ENCODE measurements around the gene C22orf23. TPM values are rescaled to one million over a fixed set of nuclear protein-coding genes. Genes with fewer than 3 reads are reported as not detected.
A peak's percentile ranks its signal among the peaks of the same experiment; 100 is the strongest.

The C22orf23 gene
- total and polyA plus RNA-seq, 2 of the 13 experiments (the other 11 are each of a cell fraction or from before 2014, with no cell fraction given): 0.21 to 0.24 TPM

DNA sequence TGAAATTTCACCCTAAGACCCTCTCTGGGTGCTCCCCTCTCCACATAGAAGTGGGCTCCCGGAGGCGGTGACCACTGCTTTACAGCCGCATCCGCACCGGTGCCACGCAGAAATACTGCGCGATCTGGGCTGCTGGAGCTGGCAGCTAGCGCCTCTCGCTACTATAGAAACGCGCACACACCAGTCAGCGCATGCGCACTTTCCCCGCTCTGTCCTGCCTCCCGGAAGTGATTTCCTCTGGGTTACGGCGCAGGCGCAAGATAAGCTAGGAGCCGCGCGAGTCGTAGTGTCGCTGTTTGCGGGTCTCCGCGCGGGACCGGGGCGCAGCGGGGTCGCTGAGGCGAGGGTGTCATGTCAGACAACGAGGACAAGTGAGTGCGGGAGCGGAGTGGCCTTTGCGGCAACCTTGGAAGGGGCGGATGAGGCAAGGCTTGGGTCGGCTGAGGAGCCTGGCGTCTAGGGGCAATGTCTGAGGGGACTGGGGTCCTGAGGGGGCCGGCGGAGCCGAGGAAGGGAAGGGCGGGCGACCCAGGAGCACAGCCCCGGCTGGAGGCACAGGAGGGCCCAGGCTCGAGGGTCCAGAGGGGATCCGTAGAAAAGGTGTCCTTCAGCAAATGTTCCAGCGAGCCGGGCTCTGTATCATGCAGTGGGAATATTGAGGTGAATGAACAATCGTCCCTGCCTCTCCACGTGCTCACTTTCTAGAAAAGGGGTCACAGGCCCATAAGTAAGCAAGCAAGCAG lies at the start of gene C22orf23, which contains the start of gene POLR2F (continued):
- TF ChIP-seq FOSL2 (CRISPR knock-in tag; IDR thresholded peaks at IDR 0.05): peak; percentile 39
- peak; percentile 25; the same call in 1 of the 2 replicates for TF ChIP-seq ZMYM4 (CRISPR knock-in tag; IDR thresholded peaks at IDR 0.05)
- TF ChIP-seq ZNF672 (CRISPR knock-in tag; IDR thresholded peaks at IDR 0.05): no peak
- no peak; the same call in 1 of the 2 replicates for TF ChIP-seq SPEN (CRISPR knock-in tag; IDR thresholded peaks at IDR 0.05; ENCODE audit: low read depth)
- no peak for TF ChIP-seq HNRNPUL1 (IDR thresholded peaks at IDR 0.05; ENCODE audit: low read depth, low read length)
- no peak for TF ChIP-seq SP5 (CRISPR knock-in tag; IDR thresholded peaks at IDR 0.05; ENCODE audit: borderline replicate concordance, low read depth)
- no peak for TF ChIP-seq RARG (CRISPR knock-in tag; IDR thresholded peaks at IDR 0.05; ENCODE audit: low read depth)
- no peak for TF ChIP-seq ZNF382 (CRISPR knock-in tag; IDR thresholded peaks at IDR 0.05; ENCODE audit: borderline replicate concordance)
- peak; percentile 69 for TF ChIP-seq SALL1 (CRISPR knock-in tag; IDR thresholded peaks at IDR 0.05)
- no peak for TF ChIP-seq HMG20A (CRISPR knock-in tag; IDR thresholded peaks at IDR 0.05; ENCODE audit: borderline replicate concordance)
- TF ChIP-seq PTBP1 (IDR thresholded peaks at IDR 0.05; ENCODE audit: low read depth, low read length, poor library complexity, severe bottlenecking): peak; percentile 18
- TF ChIP-seq NR3C1 (CRISPR knock-in tag; IDR thresholded peaks at IDR 0.05): no peak
- peak; percentile 64; the same call in 1 of the 2 replicates for TF ChIP-seq ZBTB7B (CRISPR knock-in tag; IDR thresholded peaks at IDR 0.05)
- TF ChIP-seq ZEB1 (IDR thresholded peaks at IDR 0.05; ENCODE audit: insufficient replicate concordance, low read depth): no peak
- no peak for TF ChIP-seq ZNF709 (CRISPR knock-in tag; IDR thresholded peaks at IDR 0.05)
- TF ChIP-seq, protein P1, sequence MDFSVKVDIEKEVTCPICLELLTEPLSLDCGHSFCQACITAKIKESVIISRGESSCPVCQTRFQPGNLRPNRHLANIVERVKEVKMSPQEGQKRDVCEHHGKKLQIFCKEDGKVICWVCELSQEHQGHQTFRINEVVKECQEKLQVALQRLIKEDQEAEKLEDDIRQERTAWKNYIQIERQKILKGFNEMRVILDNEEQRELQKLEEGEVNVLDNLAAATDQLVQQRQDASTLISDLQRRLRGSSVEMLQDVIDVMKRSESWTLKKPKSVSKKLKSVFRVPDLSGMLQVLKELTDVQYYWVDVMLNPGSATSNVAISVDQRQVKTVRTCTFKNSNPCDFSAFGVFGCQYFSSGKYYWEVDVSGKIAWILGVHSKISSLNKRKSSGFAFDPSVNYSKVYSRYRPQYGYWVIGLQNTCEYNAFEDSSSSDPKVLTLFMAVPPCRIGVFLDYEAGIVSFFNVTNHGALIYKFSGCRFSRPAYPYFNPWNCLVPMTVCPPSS (IDR thresholded peaks at IDR 0.05): no peak
- no peak; the same call in 1 of the 2 replicates for TF ChIP-seq HIVEP1 (CRISPR knock-in tag; IDR thresholded peaks at IDR 0.05)
- peak; percentile 90 for TF ChIP-seq KDM2A (CRISPR knock-in tag; IDR thresholded peaks at IDR 0.05; ENCODE audit: borderline replicate concordance, low read depth)
- TF ChIP-seq ZNF510 (CRISPR knock-in tag; IDR thresholded peaks at IDR 0.05; ENCODE audit: low read depth): no peak
- TF ChIP-seq MTA1 (CRISPR knock-in tag; IDR thresholded peaks at IDR 0.05; ENCODE audit: borderline replicate concordance): no peak
- TF ChIP-seq ZNF850 (CRISPR knock-in tag; conservative IDR thresholded peaks at IDR 0.05): no peak
- TF ChIP-seq, protein P2, sequence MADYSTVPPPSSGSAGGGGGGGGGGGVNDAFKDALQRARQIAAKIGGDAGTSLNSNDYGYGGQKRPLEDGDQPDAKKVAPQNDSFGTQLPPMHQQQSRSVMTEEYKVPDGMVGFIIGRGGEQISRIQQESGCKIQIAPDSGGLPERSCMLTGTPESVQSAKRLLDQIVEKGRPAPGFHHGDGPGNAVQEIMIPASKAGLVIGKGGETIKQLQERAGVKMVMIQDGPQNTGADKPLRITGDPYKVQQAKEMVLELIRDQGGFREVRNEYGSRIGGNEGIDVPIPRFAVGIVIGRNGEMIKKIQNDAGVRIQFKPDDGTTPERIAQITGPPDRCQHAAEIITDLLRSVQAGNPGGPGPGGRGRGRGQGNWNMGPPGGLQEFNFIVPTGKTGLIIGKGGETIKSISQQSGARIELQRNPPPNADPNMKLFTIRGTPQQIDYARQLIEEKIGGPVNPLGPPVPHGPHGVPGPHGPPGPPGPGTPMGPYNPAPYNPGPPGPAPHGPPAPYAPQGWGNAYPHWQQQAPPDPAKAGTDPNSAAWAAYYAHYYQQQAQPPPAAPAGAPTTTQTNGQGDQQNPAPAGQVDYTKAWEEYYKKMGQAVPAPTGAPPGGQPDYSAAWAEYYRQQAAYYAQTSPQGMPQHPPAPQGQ (CRISPR knock-in tag; IDR thresholded peaks at IDR 0.05; ENCODE audit: borderline replicate concordance): 0 out of 2 replicates have a peak, but pooled peaks have one; percentile 58
- TF ChIP-seq ZFP62 (CRISPR knock-in tag; IDR thresholded peaks at IDR 0.05): no peak
- TF ChIP-seq HOXA3 (CRISPR knock-in tag; IDR thresholded peaks at IDR 0.05): peak; percentile 47; the same call in 1 of the 2 replicates
- no peak for TF ChIP-seq HNRNPK (IDR thresholded peaks at IDR 0.05; ENCODE audit: low read depth, low read length, poor library complexity, severe bottlenecking)
- TF ChIP-seq, protein P3, sequence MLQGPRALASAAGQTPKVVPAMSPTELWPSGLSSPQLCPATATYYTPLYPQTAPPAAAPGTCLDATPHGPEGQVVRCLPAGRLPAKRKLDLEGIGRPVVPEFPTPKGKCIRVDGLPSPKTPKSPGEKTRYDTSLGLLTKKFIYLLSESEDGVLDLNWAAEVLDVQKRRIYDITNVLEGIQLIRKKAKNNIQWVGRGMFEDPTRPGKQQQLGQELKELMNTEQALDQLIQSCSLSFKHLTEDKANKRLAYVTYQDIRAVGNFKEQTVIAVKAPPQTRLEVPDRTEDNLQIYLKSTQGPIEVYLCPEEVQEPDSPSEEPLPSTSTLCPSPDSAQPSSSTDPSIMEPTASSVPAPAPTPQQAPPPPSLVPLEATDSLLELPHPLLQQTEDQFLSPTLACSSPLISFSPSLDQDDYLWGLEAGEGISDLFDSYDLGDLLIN (CRISPR knock-in tag; IDR thresholded peaks at IDR 0.05; ENCODE audit: borderline replicate concordance): peak; percentile 74; the same call in 1 of the 2 replicates
- no peak for TF ChIP-seq YY1 (IDR thresholded peaks at IDR 0.05; ENCODE audit: insufficient read depth, insufficient replicate concordance, low read depth, low read length)
- no peak for TF ChIP-seq IKZF1 (IDR thresholded peaks at IDR 0.05)

Measured in HepG2 (cell line).